Measurements from ENCODE around the gene SEC14L3. TPM values are rescaled to one million over a fixed set of nuclear protein-coding genes. Genes with fewer than 3 reads are reported as not detected.
"Not testable (repeated sequence)": the region's sequence is repeated elsewhere in the genome, so short reads cannot be mapped to it uniquely, and the experiment has no call there.

Gene SEC14L3
- total and polyA plus RNA-seq, 5 experiments from 2014 or later, result not detected

- DNase-seq, result no peak
- no peak overlapping the region for H3K4me3 Mint-ChIP-seq
- no peaks in the 10 kb centered on the region for H3K36me3 Mint-ChIP-seq
- H3K9me3 Mint-ChIP-seq, result no peaks in the 10 kb centered on the region
- no peaks in the 10 kb centered on the region for H3K4me1 Mint-ChIP-seq
- POLR2A ChIA-PET, result interaction anchor here (0.6 kb wide), 1 partner anchor 14 kb away, joined by 3 read pairs; no protein-coding TSS in a partner anchor
- peak in 1 of 2 donors; percentile 15 for ATAC-seq
- peaks cover 10 to 41% (median 33%) of the 10 kb centered on the region in 5 donors for H3K27me3 Mint-ChIP-seq
- H3K27ac Mint-ChIP-seq, result no peak overlapping the region
Measured at GRCh38 chr22:30455075-30455840, 16.6 kb downstream of the SEC14L3 start.

- H3K27ac Mint-ChIP-seq, result no peak overlapping the region
- POLR2A ChIA-PET, result interaction anchor here (0.6 kb wide), 1 partner anchor 44 kb away, joined by 3 read pairs; no protein-coding TSS in a partner anchor
- peak in 1 of 2 donors; percentile 42 for ATAC-seq
- DNase-seq, result peak in 1 of 10 donors; percentile 43
- peaks cover 6 to 53% (median 29%) of the 10 kb centered on the region in 5 donors for H3K27me3 Mint-ChIP-seq
- no peaks in the 10 kb centered on the region for H3K9me3 Mint-ChIP-seq
- H3K4me3 Mint-ChIP-seq, result no peak overlapping the region
- H3K4me1 Mint-ChIP-seq, result no peaks in the 10 kb centered on the region
- no peaks in the 10 kb centered on the region for H3K36me3 Mint-ChIP-seq
Measured at GRCh38 chr22:30453731-30454510, 17.9 kb downstream of the SEC14L3 start.

GRCh38 chr22:30452861-30453260 is 19.0 kb downstream of the SEC14L3 start:
- H3K9me3 Mint-ChIP-seq, result no peaks in the 10 kb centered on the region
- no peak overlapping the region for H3K4me3 Mint-ChIP-seq
- peaks cover 6 to 62% (median 32%) of the 10 kb centered on the region in 5 donors for H3K27me3 Mint-ChIP-seq
- H3K36me3 Mint-ChIP-seq, result no peaks in the 10 kb centered on the region
- peak overlapping the region in 1 of 10 donors; percentile 9 for H3K27ac Mint-ChIP-seq
- POLR2A ChIA-PET, result no interaction called here
- ATAC-seq (no peak), DNase-seq (no peak)
- H3K4me1 Mint-ChIP-seq, result no peaks in the 10 kb centered on the region

GRCh38 chr22:30451488-30451887 is 20.3 kb downstream of the SEC14L3 start:
- H3K27me3 Mint-ChIP-seq, result peaks cover 7 to 62% (median 32%) of the 10 kb centered on the region in 5 donors
- H3K4me1 Mint-ChIP-seq, result not testable (repeated sequence)

GRCh38 chr22:30447656-30448055 is 24.2 kb downstream of the SEC14L3 start:
- POLR2A ChIA-PET, result interaction anchor here (0.6 to 1.2 kb wide), 2 partner anchors 9 to 843 kb away, joined by 3 to 4 read pairs; no protein-coding TSS in a partner anchor
- H3K4me1 Mint-ChIP-seq, result peaks cover 5 to 10% (median 8%) of the 10 kb centered on the region in 4 donors
- H3K27ac Mint-ChIP-seq, result peak overlapping the region in 1 of 10 donors; percentile 28
- DNase-seq (no peak), ATAC-seq (no peak)
- no peak overlapping the region for H3K4me3 Mint-ChIP-seq
- H3K36me3 Mint-ChIP-seq, result peaks cover 0 to 2% (median 0%) of the 10 kb centered on the region in 3 donors
- H3K9me3 Mint-ChIP-seq, result peaks cover 0 to 8% (median 0%) of the 10 kb centered on the region in 9 donors
- peaks cover 19 to 86% (median 51%) of the 10 kb centered on the region in 5 donors for H3K27me3 Mint-ChIP-seq

More at GRCh38 chr22:30451488-30451887, 20.3 kb downstream of the SEC14L3 start:
- H3K36me3 Mint-ChIP-seq, DNase-seq, H3K27ac Mint-ChIP-seq, POLR2A ChIA-PET, ATAC-seq, H3K4me3 Mint-ChIP-seq, H3K9me3 Mint-ChIP-seq: not testable (repeated sequence)

- Mint-ChIP-seq H3K4me3 (no peak overlapping the region), H3K9me3 (peaks cover 0 to 16% (median 3%) of the 10 kb centered on the region in 9 donors), H3K27ac (peak overlapping the region in 2 of 10 donors; percentile 14 to 87), H3K36me3 (peaks cover 0 to 4% (median 2%) of the 10 kb centered on the region in 3 donors), H3K27me3 (peaks cover 31 to 78% (median 43%) of the 10 kb centered on the region in 5 donors), H3K4me1 (peaks cover 7 to 21% (median 15%) of the 10 kb centered on the region in 4 donors)
- peak in 1 of 10 donors; percentile 40 for DNase-seq
- POLR2A ChIA-PET, result interaction anchor here (0.9 to 2.4 kb wide), 3 partner anchors 9 to 47 kb away, joined by 3 to 10 read pairs (median 6); no protein-coding TSS in a partner anchor
- ATAC-seq, result no peak
Measured at GRCh38 chr22:30445438-30446145, 26.2 kb downstream of the SEC14L3 start.

GRCh38 chr22:30444632-30445437 is 27.0 kb downstream of the SEC14L3 start:
- DNase-seq, result peak in 5 of 10 donors; percentile 27 to 65 (median 49)
- POLR2A ChIA-PET, result interaction anchor here (0.9 to 2.4 kb wide), 3 partner anchors 9 to 47 kb away, joined by 3 to 10 read pairs (median 6); no protein-coding TSS in a partner anchor
- ATAC-seq, result peak; percentile 34 to 52
- H3K27ac Mint-ChIP-seq, result peak overlapping the region in 3 of 10 donors; percentile 41 to 87 (median 59)
- H3K4me3 Mint-ChIP-seq, result no peak overlapping the region
- H3K36me3 Mint-ChIP-seq, result peaks cover 0 to 4% (median 2%) of the 10 kb centered on the region in 3 donors
- peaks cover 34 to 78% (median 48%) of the 10 kb centered on the region in 5 donors for H3K27me3 Mint-ChIP-seq
- H3K4me1 Mint-ChIP-seq, result peaks cover 7 to 21% (median 15%) of the 10 kb centered on the region in 4 donors
- H3K9me3 Mint-ChIP-seq, result peaks cover 0 to 16% (median 3%) of the 10 kb centered on the region in 9 donors

GRCh38 chr22:30441088-30441487 is 30.7 kb downstream of the SEC14L3 start:
- peaks cover 0 to 22% (median 5%) of the 10 kb centered on the region in 9 donors for H3K9me3 Mint-ChIP-seq
- no peak overlapping the region for H3K4me3 Mint-ChIP-seq
- POLR2A ChIA-PET, result no interaction called here

GRCh38 chr22:30439836-30440235 is 32.0 kb downstream of the SEC14L3 start:
- peaks cover 0 to 16% (median 11%) of the 10 kb centered on the region in 3 donors for H3K36me3 Mint-ChIP-seq

More at GRCh38 chr22:30441088-30441487, 30.7 kb downstream of the SEC14L3 start:
- ATAC-seq (no peak), DNase-seq (no peak)
- Mint-ChIP-seq H3K27me3 (peaks cover 36 to 67% (median 40%) of the 10 kb centered on the region in 5 donors), H3K27ac (peak overlapping the region in 5 of 10 donors; percentile 2 to 76 (median 68)), H3K36me3 (peaks cover 0 to 11% (median 7%) of the 10 kb centered on the region in 3 donors), H3K4me1 (peaks cover 9 to 22% (median 18%) of the 10 kb centered on the region in 4 donors)

GRCh38 chr22:30439226-30439625 is 32.6 kb downstream of the SEC14L3 start:
- peaks cover 0 to 16% (median 11%) of the 10 kb centered on the region in 3 donors for H3K36me3 Mint-ChIP-seq
- no peak overlapping the region for H3K4me3 Mint-ChIP-seq
- peaks cover 0 to 31% (median 14%) of the 10 kb centered on the region in 9 donors for H3K9me3 Mint-ChIP-seq
- H3K27ac Mint-ChIP-seq, result peak overlapping the region in 4 of 10 donors; percentile 41 to 83 (median 78)
- peaks cover 28 to 52% (median 30%) of the 10 kb centered on the region in 5 donors for H3K27me3 Mint-ChIP-seq
- ATAC-seq (no peak), DNase-seq (no peak)
- POLR2A ChIA-PET, result no interaction called here
- peaks cover 17 to 36% (median 33%) of the 10 kb centered on the region in 4 donors for H3K4me1 Mint-ChIP-seq

More at GRCh38 chr22:30439836-30440235, 32.0 kb downstream of the SEC14L3 start:
- POLR2A ChIA-PET, result no interaction called here
- H3K4me3 Mint-ChIP-seq, result no peak overlapping the region
- ATAC-seq, result no peak
- H3K9me3 Mint-ChIP-seq, result peaks cover 0 to 31% (median 14%) of the 10 kb centered on the region in 9 donors
- peaks cover 28 to 56% (median 35%) of the 10 kb centered on the region in 5 donors for H3K27me3 Mint-ChIP-seq
- no peak for DNase-seq
- H3K4me1 Mint-ChIP-seq, result peaks cover 15 to 32% (median 29%) of the 10 kb centered on the region in 4 donors
- H3K27ac Mint-ChIP-seq, result peak overlapping the region in 5 of 10 donors; percentile 9 to 76 (median 52)

- H3K27me3 Mint-ChIP-seq, result peaks cover 27 to 52% (median 28%) of the 10 kb centered on the region in 5 donors
- POLR2A ChIA-PET, result interaction anchor here (0.7 kb wide), 1 partner anchor 644 kb away, joined by 3 read pairs; no protein-coding TSS in a partner anchor
Measured at GRCh38 chr22:30438559-30438958, 33.3 kb downstream of the SEC14L3 start.

More at GRCh38 chr22:30438559-30438958, 33.3 kb downstream of the SEC14L3 start:
- no peak for DNase-seq
- peaks cover 17 to 38% (median 33%) of the 10 kb centered on the region in 4 donors for H3K4me1 Mint-ChIP-seq
- peaks cover 0 to 31% (median 14%) of the 10 kb centered on the region in 9 donors for H3K9me3 Mint-ChIP-seq
- ATAC-seq, result no peak
- peak overlapping the region in 1 of 10 donors; percentile 1 for H3K4me3 Mint-ChIP-seq
- peak overlapping the region in 7 of 10 donors; percentile 19 to 100 (median 84) for H3K27ac Mint-ChIP-seq
- peaks cover 0 to 16% (median 11%) of the 10 kb centered on the region in 3 donors for H3K36me3 Mint-ChIP-seq

All from naive thymus-derived CD8-positive, alpha-beta T cell (primary cell).